ENCODE measurements around the gene TCEAL8. TPM values are rescaled to one million over a fixed set of nuclear protein-coding genes. Genes with fewer than 3 reads are reported as not detected.
A peak's percentile ranks its signal among the peaks of the same experiment; 100 is the strongest.

The TCEAL8 gene, protein sequence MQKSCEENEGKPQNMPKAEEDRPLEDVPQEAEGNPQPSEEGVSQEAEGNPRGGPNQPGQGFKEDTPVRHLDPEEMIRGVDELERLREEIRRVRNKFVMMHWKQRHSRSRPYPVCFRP
- polyA plus RNA-seq (2012; ENCODE audit: insufficient read depth, insufficient read length, low read depth): 56.4 TPM

DNA sequence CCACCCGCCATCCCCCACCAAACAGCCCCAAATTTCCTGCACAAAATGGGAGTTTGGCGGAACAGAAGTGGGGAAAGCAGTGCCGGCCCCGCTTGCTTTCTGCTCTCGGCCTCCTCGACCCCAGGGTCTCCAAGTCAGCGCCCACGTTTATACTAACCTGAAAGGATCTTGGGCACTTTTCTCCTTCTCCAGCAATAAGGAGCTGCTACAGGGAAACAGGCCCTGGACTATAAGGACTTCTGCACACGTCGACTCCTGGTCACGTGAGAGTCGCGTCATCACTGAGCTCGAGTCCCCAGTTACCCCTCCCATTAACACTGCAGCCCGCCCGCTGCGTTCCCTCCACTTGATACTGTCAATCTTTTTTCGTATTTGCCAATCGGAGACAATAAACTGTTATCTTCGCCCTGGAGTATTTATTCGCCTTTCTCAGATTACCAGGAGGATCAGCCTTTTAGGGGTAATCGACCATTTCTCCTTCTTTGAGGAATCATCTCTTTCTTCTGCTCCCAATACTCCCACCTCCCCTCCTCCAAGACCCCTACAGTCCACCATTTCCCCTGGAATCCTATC lies at the start of gene TCEAL8:
TSS of gene TCEAL8 (minus strand) at position 235 of the 573 bp plus-strand sequence. CDS start 1,176 bp downstream, outside the sequence.
- H3K9me3 ChIP-seq: no peaks in the 10 kb centered on the region
- TF ChIP-seq CTCF (IDR thresholded peaks at IDR 0.05; ENCODE audit: low read depth, low read length): no peak
- H3K27me3 ChIP-seq: no peaks in the 10 kb centered on the region
- no peaks in the 10 kb centered on the region for H3K36me3 ChIP-seq
- peak; percentile 65 for DNase-seq
- H3K4me1 ChIP-seq: no peaks in the 10 kb centered on the region
- H3K4me3 ChIP-seq (ENCODE audit: low read depth, low read length): peak within 1 kb of the TSS; percentile 79

- Histone ChIP-seq H3K4me1 (no peaks in the 10 kb centered on the region), H3K9me3 (no peaks in the 10 kb centered on the region), H3K27me3 (no peaks in the 10 kb centered on the region), H3K4me3 (ENCODE audit: low read depth, low read length) (no peak overlapping the region), H3K36me3 (no peaks in the 10 kb centered on the region)
- no peak for TF ChIP-seq CTCF (IDR thresholded peaks at IDR 0.05; ENCODE audit: low read depth, low read length)
- DNase-seq: no peak
Measured at GRCh38 chrX:103304705-103305104, 49.8 kb upstream of the TCEAL8 start.

DNA sequence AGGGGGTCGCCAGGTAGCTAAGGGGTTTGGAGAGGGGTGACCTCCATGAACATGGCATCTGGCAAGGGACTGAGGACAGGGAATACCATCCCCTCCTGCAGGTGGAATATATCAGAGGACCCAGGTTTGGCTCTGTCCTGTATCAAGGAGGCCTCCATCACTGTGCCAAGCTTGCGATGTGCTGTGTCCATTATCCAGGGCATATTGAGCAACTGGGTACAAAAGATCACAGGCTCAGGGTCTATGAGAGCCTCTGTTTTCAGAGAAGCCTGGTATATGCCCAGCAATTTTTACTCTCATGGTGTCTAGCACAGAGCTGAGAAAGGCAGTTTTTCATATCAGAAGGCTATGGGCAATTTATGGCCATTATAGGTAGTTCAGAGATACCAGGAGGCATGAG lies 38.2 kb upstream of the TCEAL8 start:
- Histone ChIP-seq H3K4me3 (ENCODE audit: low read depth, low read length) (no peak overlapping the region), H3K4me1 (no peaks in the 10 kb centered on the region), H3K27me3 (no peaks in the 10 kb centered on the region), H3K9me3 (no peaks in the 10 kb centered on the region), H3K36me3 (no peaks in the 10 kb centered on the region)
- DNase-seq: no peak
- no peak for TF ChIP-seq CTCF (IDR thresholded peaks at IDR 0.05; ENCODE audit: low read depth, low read length)

DNA sequence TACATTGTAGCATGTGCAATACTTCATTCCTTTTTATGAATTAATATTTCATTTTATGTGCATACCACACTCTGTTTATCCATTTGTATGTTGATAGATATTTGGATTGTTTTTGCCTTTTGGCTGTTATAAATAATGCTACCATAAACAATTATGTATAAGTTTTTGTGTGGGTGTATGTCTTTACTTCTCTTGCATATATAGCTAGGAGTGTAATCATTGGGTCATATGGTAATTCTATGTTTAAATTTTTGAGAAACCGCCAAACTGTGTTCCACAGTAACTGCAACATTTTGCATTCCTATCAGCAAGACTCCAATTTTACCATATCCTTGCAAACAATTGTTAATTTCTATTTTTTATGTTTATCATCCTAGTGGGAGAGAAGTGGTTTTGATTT lies 24.7 kb upstream of the TCEAL8 start:
- peaks cover 23% of the 10 kb centered on the region for H3K27me3 ChIP-seq
- no peaks in the 10 kb centered on the region for H3K36me3 ChIP-seq
- TF ChIP-seq CTCF (IDR thresholded peaks at IDR 0.05; ENCODE audit: low read depth, low read length): no peak
- no peak for DNase-seq
- no peaks in the 10 kb centered on the region for H3K9me3 ChIP-seq
- no peaks in the 10 kb centered on the region for H3K4me1 ChIP-seq
- H3K4me3 ChIP-seq (ENCODE audit: low read depth, low read length): no peak overlapping the region

DNA sequence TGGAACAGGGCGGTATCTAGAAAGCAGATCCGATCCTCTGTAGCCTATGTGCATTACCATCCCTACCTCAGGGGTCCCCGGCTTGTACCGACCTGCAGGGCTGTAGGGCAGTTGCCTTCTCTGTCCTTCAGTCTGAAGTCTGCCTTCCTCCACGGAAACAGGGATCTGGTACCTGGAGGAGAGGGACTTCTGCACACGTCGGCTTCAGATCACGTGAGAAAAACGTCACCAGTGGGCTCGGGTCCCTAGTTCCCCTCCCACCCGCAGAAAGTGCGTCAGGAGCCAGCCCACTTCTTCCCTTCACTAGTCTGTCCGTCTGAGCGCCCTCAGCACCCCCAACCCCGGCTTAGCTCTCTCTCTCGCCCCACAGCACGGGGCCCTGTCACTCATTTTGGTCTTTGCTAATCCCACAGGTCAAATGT lies 21.6 kb upstream of the TCEAL8 start, which contains the start of gene TCEAL5:
TSS of gene TCEAL5 (minus strand) at position 170 of the 422 bp plus-strand sequence. CDS start 2,187 bp downstream, outside the sequence.
- H3K27me3 ChIP-seq: peaks cover 24% of the 10 kb centered on the region
- H3K4me3 ChIP-seq (ENCODE audit: low read depth, low read length): peak within 1 kb of the TSS; percentile 24; the same call in 1 of the 2 replicates
- no peaks in the 10 kb centered on the region for H3K36me3 ChIP-seq
- H3K4me1 ChIP-seq: no peaks in the 10 kb centered on the region
- H3K9me3 ChIP-seq: no peaks in the 10 kb centered on the region
- no peak for TF ChIP-seq CTCF (IDR thresholded peaks at IDR 0.05; ENCODE audit: low read depth, low read length)
- no peak for DNase-seq

DNA sequence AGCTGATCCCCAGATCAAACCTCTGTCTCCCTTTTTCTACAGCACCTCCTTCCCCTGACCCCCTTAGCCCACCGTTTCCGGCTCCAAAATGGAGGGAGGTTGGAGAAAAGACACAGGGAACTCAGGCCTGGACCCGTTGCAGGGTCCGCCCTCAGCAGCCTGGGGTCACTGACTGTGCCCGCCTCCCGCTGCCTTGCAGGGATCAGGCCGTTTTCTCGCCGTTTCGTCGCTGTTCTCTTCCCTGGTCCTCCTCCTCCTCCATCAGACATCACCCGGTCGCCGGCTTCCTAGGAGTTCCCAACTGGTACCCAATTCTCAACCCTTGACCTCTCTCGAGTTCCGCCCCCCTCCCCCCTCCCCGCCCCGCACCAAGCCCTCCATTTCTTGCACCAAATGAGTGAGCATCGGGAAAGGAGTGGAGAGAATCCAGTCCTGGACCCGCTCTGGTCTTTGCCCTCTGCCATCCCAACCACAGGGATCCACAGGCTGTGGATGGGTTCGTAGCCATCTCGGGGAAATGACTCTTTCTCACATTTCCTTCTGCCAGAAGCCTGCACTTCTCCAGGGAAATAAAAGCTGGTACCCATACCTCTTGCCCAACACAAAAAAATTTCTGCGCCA lies 21.1 kb upstream of the TCEAL8 start:
- H3K27me3 ChIP-seq: peaks cover 24% of the 10 kb centered on the region
- no peak for TF ChIP-seq CTCF (IDR thresholded peaks at IDR 0.05; ENCODE audit: low read depth, low read length)
- H3K36me3 ChIP-seq: no peaks in the 10 kb centered on the region
- no peaks in the 10 kb centered on the region for H3K4me1 ChIP-seq
- no peak for DNase-seq
- H3K9me3 ChIP-seq: no peaks in the 10 kb centered on the region
- H3K4me3 ChIP-seq (ENCODE audit: low read depth, low read length): peak overlapping the region; percentile 24; the same call in 1 of the 2 replicates
